Common myeloid progenitor, CD34-positive (primary cell): ENCODE data around the gene POLR2M.

Experiments used
- CTCF ChIA-PET: fragments of 350-600 bp; sonication (Branson Sonifier 250); formaldehyde crosslinking; loops from one replicate; lab custom pipeline; 2021; ENCODE audit warnings: antibody characterized with exemption; lab: Charles Lee
- POLR2A ChIA-PET: fragments of 350-600 bp; sonication (Branson Sonifier 250); formaldehyde crosslinking; loops from one replicate; lab custom pipeline; 2021; ENCODE audit warnings: antibody characterized with exemption; lab: Charles Lee
- DNase-seq, 3 donors: peaks; one replicate each; pipeline versions ENCODE4 v3.0.0 to v3.0.0-alpha.2; 2013
- H3K27ac ChIP-seq, 2 experiments: 1 replicate in 1 of 2; 2 replicates in 1 of 2; pipeline ENCODE4 v1.7.0; 2013; ENCODE audit warnings: inconsistent platforms in 2 of 2, low read length in 2 of 2, mild to moderate bottlenecking in 2 of 2, low read depth in 1 of 2, moderate library complexity in 1 of 2; ENCODE audit not compliant: severe bottlenecking in 2 of 2, insufficient read depth in 1 of 2, poor library complexity in 1 of 2
- H3K27me3 ChIP-seq, 5 experiments: replicated peaks in 2 of 5; 1 replicate in 3 of 5; 2 replicates in 2 of 5; pipeline versions ENCODE4 v1.6.1 to v1.7.0; 2013; ENCODE audit warnings: low read length in 4 of 5, mild to moderate bottlenecking in 2 of 5, moderate library complexity in 2 of 5, inconsistent platforms in 1 of 5; ENCODE audit not compliant: insufficient read depth in 5 of 5, control insufficient read depth in 4 of 5
- H3K36me3 ChIP-seq, 4 experiments: 1 replicate in 2 of 4; 2 replicates in 2 of 4; pipeline versions ENCODE4 v1.6.1 to v1.7.0; 2013; ENCODE audit warnings: low read length in 3 of 4, control low read depth in 1 of 4, mild to moderate bottlenecking in 1 of 4; ENCODE audit not compliant: control insufficient read depth in 4 of 4, insufficient read depth in 4 of 4
- H3K4me1 ChIP-seq, 4 experiments: 1 replicate in 3 of 4; 2 replicates in 1 of 4; pipeline versions ENCODE4 v1.6.1 to v1.7.1; 2013; ENCODE audit warnings: low read length in 3 of 4, mild to moderate bottlenecking in 3 of 4, control low read depth in 1 of 4, inconsistent platforms in 1 of 4, moderate library complexity in 1 of 4; ENCODE audit not compliant: control insufficient read depth in 4 of 4, insufficient read depth in 4 of 4; ENCODE audit errors: control extremely low read depth in 1 of 4
- H3K4me3 ChIP-seq, 7 experiments: 1 replicate in 4 of 7; 2 replicates in 3 of 7; pipeline versions ENCODE4 v1.5.1 to v1.7.0; 2013; ENCODE audit warnings: mild to moderate bottlenecking in 7 of 7, low read length in 6 of 7, moderate library complexity in 6 of 7, inconsistent platforms in 2 of 7, low read depth in 2 of 7, control low read depth in 1 of 7; ENCODE audit not compliant: insufficient read depth in 4 of 7, control insufficient read depth in 1 of 7; ENCODE audit errors: extremely low read depth in 1 of 7
- H3K9me3 ChIP-seq, 5 experiments: 1 replicate in 4 of 5; 2 replicates in 1 of 5; pipeline versions ENCODE4 v1.6.1 to v1.7.1; 2013; ENCODE audit warnings: low read length in 4 of 5, mild to moderate bottlenecking in 2 of 5, inconsistent platforms in 1 of 5, low read depth in 1 of 5, moderate library complexity in 1 of 5; ENCODE audit not compliant: control insufficient read depth in 4 of 5, insufficient read depth in 2 of 5; ENCODE audit errors: control extremely low read depth in 1 of 5
- WGBS: methylation state at CpG from one replicate; pipeline ENCODE4 v1.1.5; 2013; ENCODE audit not compliant: insufficient coverage; 5-methylcytosine and 5-hydroxymethylcytosine counted together

Gene POLR2M

DNA sequence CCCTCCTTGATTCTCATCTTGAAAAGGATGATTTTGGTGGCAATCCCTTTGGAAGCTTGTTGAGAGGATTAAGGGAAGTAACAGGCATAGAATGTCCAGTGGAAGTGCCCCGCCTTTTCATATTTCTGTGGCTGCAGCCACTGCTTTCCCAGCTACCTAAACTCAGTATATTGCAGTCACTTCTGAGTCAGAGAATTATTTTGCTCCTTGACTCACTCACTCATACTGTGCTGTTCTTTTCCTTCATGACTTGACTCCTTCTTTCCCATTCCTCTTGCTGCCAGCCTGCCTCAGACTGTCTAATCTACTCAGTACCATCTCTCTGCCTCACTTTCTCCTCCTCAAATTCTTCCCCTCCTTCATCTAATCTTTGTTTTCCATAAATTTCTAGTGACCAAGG, 26.5 kb upstream of the POLR2M start:
- WGBS, result 100% methylated on average over 1 of the region's 1 CpG
- DNase-seq, result no peak
- H3K27me3 ChIP-seq, result no peaks in the 10 kb centered on the region
- no peaks in the 10 kb centered on the region for H3K36me3 ChIP-seq
- no peak overlapping the region for H3K4me3 ChIP-seq
- no peaks in the 10 kb centered on the region for H3K4me1 ChIP-seq
- CTCF ChIA-PET, result interaction anchor here (1.0 to 1.2 kb wide), 3 partner anchors 12 to 52 kb away, joined by 3 read pairs; no protein-coding TSS in a partner anchor
- no peaks in the 10 kb centered on the region for H3K9me3 ChIP-seq
- POLR2A ChIA-PET, result no interaction called here
- no peak overlapping the region for H3K27ac ChIP-seq

DNA sequence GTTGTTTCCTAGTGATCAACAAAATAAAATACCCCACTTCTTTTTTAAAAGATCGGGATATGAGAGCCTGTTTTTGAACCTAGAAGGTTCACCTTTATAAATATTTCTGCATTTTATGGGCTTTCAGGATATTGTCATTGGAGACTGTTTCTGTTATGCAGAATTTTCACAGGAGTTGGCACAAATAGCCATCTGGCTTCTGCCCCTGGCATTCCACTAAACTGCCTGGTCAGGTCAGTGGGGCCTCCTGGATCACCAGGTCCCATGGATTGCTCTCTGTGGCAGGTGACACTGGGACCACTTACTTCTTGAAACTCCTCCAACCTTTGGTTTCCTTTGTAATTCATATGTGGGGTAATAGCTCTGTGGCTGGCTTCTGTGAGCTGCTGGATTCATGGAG, 25.5 kb upstream of the POLR2M start:
- no peak overlapping the region for H3K4me3 ChIP-seq
- no peaks in the 10 kb centered on the region for H3K36me3 ChIP-seq
- no peaks in the 10 kb centered on the region for H3K27me3 ChIP-seq
- no peak overlapping the region for H3K27ac ChIP-seq
- POLR2A ChIA-PET, result no interaction called here
- CTCF ChIA-PET, result interaction anchor here (1.1 kb wide), 1 partner anchor 13 kb away, joined by 3 read pairs; no protein-coding TSS in a partner anchor
- H3K4me1 ChIP-seq, result no peaks in the 10 kb centered on the region
- no CpG with 5 or more reads among the region's 1 CpG for WGBS
- no peak for DNase-seq
- H3K9me3 ChIP-seq, result no peaks in the 10 kb centered on the region

DNA sequence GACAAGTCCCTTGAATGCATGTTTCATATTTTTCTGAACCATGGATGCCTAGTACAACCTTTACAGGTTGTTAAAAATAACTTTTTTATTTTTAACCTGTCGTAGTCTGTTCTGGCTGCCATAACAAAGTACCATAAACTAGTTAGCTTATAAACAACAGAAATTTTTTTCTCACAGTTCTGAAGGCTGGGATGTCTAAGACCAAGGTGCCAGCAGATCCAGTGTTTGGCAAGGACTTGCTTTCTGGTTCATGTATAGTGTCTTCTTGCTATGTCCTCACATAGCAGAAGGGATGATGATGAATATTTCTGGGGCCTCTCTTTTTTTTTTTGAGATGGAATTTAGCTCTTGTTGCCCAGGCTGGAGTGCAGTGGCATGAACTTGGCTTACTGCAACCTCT, 23.0 kb upstream of the POLR2M start:
- CTCF ChIA-PET, result no interaction called here
- Histone ChIP-seq H3K27ac (no peak overlapping the region), H3K36me3 (no peaks in the 10 kb centered on the region), H3K27me3 (no peaks in the 10 kb centered on the region), H3K4me3 (no peak overlapping the region), H3K9me3 (no peaks in the 10 kb centered on the region), H3K4me1 (no peaks in the 10 kb centered on the region)
- no peak for DNase-seq
- POLR2A ChIA-PET, result no interaction called here
- WGBS, result 100% methylated on average over 1 of the region's 1 CpG

DNA sequence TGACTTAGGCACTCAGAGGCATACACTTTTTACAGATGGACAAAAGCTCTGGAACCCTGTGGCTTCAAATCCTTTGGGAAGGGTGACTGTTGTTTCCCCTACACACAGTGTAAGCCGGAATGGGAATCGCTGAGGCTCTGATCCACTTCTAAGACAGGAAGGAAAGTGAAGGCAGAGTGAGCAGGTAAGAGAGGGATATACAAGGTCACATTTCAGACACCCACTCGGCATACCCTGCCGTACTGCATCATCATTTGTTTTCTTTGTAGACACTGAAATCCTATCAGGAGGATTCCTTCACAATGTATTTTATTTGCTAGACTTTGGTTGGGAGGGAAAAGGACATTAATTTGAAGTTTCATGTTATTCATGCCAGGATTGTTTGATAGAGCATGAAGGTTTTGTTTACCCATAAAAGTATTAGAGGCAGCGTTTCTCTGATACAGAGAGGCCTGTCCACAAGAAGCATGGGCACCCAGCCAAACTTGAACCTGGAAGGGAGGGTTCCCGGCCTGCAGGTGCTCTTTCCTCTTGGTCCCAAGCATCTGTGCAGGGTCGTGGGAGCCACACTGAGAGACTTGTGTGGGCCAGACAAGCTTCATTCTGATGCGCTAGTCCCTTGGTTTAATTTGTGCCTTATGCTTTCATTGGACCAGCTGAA, 21.9 kb upstream of the POLR2M start:
- Histone ChIP-seq H3K27ac (no peak overlapping the region), H3K4me3 (no peak overlapping the region), H3K27me3 (no peaks in the 10 kb centered on the region), H3K4me1 (no peaks in the 10 kb centered on the region), H3K36me3 (no peaks in the 10 kb centered on the region), H3K9me3 (no peaks in the 10 kb centered on the region)
- DNase-seq, result no peak
- WGBS, result 98% methylated on average over 5 of the region's 8 CpGs
- ChIA-PET POLR2A (no interaction called here), CTCF (no interaction called here)

DNA sequence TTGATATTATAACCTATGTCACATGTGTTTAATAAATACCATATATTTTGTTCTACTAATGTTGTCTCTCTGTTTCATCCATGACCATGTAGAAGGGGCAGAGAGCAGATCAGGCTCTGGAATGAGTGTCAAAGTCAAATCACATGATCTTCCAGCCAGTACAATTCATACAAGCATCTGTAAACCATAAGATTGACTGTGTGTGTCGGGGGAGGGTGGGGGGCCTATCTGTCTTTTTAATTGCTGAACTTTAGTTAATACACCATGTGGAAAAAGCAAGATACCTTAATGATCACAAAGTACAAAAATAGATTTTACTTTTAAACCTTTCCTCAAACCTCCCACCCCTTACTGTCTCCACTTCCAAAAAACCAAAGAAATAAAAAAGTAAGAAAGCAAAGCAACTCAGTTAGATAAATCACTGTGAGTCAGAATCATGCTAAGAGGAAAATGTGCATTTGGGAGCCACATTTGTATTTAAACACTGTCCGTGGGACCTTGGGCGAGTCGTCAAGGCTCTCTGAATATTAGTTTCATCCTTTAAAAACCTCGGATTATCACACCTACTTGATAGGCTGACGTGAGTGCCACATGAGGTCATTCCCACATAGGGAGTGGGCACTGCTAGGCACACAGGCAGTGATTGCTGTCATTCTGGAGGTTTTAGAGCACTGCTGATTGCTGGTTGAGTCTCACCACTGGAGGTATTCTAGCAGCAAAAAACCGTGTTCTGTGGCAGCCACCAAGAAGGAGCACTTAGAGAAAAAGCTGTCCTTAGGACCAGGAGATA, 21.0 kb upstream of the POLR2M start:
- 90% methylated on average over 4 of the region's 7 CpGs for WGBS
- H3K4me3 ChIP-seq, result no peak overlapping the region
- H3K27ac ChIP-seq, result no peak overlapping the region
- H3K27me3 ChIP-seq, result no peaks in the 10 kb centered on the region
- no peaks in the 10 kb centered on the region for H3K4me1 ChIP-seq
- H3K9me3 ChIP-seq, result no peaks in the 10 kb centered on the region
- no peak for DNase-seq
- POLR2A ChIA-PET, result no interaction called here
- CTCF ChIA-PET, result no interaction called here
- H3K36me3 ChIP-seq, result no peaks in the 10 kb centered on the region

DNA sequence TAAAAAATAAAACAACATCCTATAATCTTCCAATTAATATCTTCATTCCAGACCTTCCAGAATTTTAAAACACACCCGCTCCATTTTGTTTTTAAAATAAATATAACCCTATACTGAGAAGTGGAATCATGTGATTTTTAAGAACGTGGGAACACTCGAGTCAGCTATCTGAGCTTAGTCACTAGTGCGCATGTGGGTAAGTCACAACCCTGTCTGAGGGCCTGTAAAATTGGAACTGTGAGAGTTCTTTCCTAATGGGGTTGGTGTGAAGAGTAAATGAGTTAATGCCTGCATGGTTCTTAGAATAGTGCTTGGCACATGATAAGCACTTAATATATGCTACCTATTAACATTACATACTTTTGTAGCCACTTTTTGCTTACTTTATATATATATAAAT, 19.9 kb upstream of the POLR2M start:
- Histone ChIP-seq H3K4me3 (no peak overlapping the region), H3K9me3 (no peaks in the 10 kb centered on the region), H3K27ac (no peak overlapping the region), H3K4me1 (no peaks in the 10 kb centered on the region), H3K27me3 (no peaks in the 10 kb centered on the region), H3K36me3 (no peaks in the 10 kb centered on the region)
- DNase-seq, result peak in 1 of 3 donors; percentile 26
- 100% methylated on average over 1 of the region's 4 CpGs for WGBS
- ChIA-PET CTCF (no interaction called here), POLR2A (interaction anchor here (0.7 kb wide), 1 partner anchor 175 kb away, joined by 3 read pairs; no protein-coding TSS in a partner anchor)

DNA sequence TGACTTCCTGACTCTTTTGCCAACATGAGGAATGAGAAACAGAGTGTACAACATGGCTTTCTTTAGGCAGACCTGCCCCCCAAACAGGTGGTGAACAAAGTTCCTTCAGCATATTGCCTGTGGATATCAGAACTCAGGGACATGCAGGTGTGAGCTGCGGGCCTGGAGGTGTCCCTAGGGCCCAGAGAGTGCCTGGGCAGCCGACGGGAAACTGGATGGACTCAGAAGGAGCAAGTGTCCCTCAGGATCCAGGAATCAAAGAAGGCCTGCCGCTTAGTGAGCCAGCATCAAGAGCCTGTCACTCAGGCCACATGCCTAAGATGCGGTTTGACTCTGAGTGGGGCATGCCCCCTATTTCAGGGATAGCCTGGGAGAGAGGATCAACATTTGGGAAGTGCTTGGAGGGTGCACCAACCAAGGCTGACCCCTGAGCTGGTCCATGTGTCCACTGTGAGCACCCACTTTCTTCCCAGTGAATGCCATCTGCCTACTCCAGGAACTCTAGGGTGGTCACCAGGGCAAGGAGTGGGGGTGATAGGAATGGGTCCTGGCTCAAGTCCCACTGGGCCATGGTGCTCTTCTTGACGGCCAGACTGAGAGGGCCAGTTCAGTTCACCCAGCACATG, 16.1 kb upstream of the POLR2M start:
- no peak overlapping the region for H3K4me3 ChIP-seq
- 98% methylated on average over 6 of the region's 6 CpGs for WGBS
- DNase-seq, result no peak

More for the DNA sequence above, 16.1 kb upstream of the POLR2M start:
- H3K27me3 ChIP-seq, result no peaks in the 10 kb centered on the region
- ChIA-PET POLR2A (no interaction called here), CTCF (no interaction called here)
- no peak overlapping the region for H3K27ac ChIP-seq
- no peaks in the 10 kb centered on the region for H3K9me3 ChIP-seq
- H3K36me3 ChIP-seq, result no peaks in the 10 kb centered on the region
- no peaks in the 10 kb centered on the region for H3K4me1 ChIP-seq
